BLaER1 treated with 17β-estradiol and CSF1 and Interleukin-3, amounts not matched to agents 10 nM and 100 nM (cell line): ENCODE results near the gene PLD1.
A peak's percentile ranks its signal among the peaks of the same experiment; 100 is the strongest.
"Not testable (repeated sequence)": the region's sequence is repeated elsewhere in the genome, so short reads cannot be mapped to it uniquely, and the experiment has no call there.

ENCODE experiments used
- H3K27ac ChIP-seq, 11 experiments: shearing (Covaris generic); formaldehyde crosslinking; 2 replicates each; pipeline ENCODE4 v1.8.1; 2022
- H3K27me3 ChIP-seq, 11 experiments: shearing (Covaris generic); formaldehyde crosslinking; 2 replicates each; pipeline ENCODE4 v1.8.1; 2022
- H3K36me3 ChIP-seq, 11 experiments: shearing (Covaris generic); formaldehyde crosslinking; 2 replicates each; pipeline ENCODE4 v1.8.1; 2022
- H3K4me1 ChIP-seq, 10 experiments: shearing (Covaris generic); formaldehyde crosslinking; 2 replicates each; pipeline ENCODE4 v1.8.1; 2022
- H3K4me2 ChIP-seq, 11 experiments: shearing (Covaris generic); formaldehyde crosslinking; 2 replicates each; pipeline ENCODE4 v1.8.1; 2022
- H3K4me3 ChIP-seq, 10 experiments: shearing (Covaris generic); formaldehyde crosslinking; 2 replicates each; pipeline ENCODE4 v1.8.1; 2022
- H3K9ac ChIP-seq, 11 experiments: shearing (Covaris generic); formaldehyde crosslinking; 2 replicates each; pipeline ENCODE4 v1.8.1; 2022
- H3K9me3 ChIP-seq, 11 experiments: shearing (Covaris generic); formaldehyde crosslinking; replicated peaks in 1 of 11; 2 replicates each; pipeline ENCODE4 v1.8.1; 2022
- H4K20me1 ChIP-seq, 11 experiments: shearing (Covaris generic); formaldehyde crosslinking; 2 replicates each; pipeline ENCODE4 v1.8.1; 2022
- Cebpa-rat ChIP-seq, 11 experiments: shearing (Covaris generic); IDR thresholded peaks; 2 replicates each; pipeline ENCODE4 v1.8.1; 2022

The PLD1 gene

DNA sequence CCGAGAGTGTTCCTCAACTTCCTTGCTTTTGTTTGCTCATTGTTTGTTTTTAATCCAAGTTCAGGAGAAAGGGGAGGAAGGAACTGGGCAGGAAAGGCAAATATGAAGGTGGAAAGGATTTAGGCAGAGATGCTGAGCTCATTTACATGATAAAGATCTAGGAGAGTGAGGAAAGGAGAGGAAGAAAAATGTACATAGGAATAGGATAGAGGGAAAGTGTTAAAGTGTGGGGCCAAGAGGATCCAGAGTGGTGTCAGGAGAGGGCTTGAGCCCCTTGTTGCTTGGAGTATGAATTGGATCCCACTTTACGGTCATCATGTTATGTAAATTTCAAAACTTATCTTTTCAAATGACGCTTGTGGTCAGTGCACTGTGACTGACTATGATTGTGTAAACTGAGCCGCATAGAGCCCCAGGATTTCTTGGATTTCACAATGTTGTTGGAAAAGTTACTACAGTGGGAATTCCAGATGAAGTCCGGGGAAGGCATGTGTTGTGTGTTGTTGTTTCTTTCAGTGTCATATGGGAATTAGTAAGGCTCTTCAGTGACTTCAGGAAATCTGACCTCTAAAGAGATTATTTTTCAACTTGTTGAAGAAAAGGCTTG lies 15.0 kb upstream of the PLD1 start:
- no peaks in the 10 kb centered on the region for H3K27me3 ChIP-seq
- no peak overlapping the region for H3K9ac ChIP-seq
- peaks cover 13 to 26% (median 17%) of the 10 kb centered on the region in 10 experiments for H3K4me1 ChIP-seq
- H3K4me2 ChIP-seq = no peak overlapping the region
- H3K9me3 ChIP-seq = no peaks in the 10 kb centered on the region
- no peak overlapping the region for H3K4me3 ChIP-seq
- no peaks in the 10 kb centered on the region for H3K36me3 ChIP-seq
- no peak overlapping the region for H3K27ac ChIP-seq
- no peaks in the 10 kb centered on the region for H4K20me1 ChIP-seq
- no peak for TF ChIP-seq Cebpa-rat (IDR thresholded peaks at IDR 0.05)

DNA sequence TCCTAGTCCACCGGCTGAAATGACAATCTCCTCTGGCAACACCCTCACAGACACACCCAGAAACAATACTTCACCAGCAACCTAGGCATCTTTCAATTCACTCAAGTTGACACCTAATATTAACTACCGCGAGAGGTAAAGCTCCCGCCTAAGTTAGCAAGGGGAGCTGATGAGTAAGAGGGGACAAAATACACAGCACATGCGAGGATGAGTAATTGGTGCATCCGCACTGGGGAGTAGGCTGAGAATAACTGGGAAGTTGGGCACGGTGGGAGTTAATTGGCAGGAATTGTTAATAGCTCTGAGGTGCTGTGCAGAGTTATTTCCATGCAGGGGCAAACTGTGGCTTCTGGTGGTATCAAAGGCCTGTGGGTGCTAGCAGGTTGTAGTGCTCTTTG lies 14.5 kb upstream of the PLD1 start:
- Histone ChIP-seq H3K27ac (no peak overlapping the region), H3K9ac (no peak overlapping the region), H3K4me2 (no peak overlapping the region)

DNA sequence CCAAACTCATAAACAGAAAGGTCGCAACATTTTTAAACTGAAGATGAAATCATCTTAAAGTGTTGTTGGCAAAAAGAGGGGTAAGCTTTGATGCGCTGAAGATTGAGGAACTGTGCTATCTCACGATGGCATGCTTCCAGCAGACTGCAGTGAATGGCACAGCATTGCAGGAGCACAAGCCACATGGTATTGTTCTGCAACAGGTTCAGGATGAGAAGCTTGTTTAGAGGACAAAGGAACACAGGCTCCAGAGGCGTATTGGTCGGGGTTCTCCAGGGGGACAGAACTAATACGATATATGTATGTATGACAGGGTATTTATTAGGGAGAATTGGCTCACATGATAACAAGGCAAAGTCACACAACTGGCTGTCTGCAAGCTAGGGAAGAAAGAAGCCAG lies 13.8 kb upstream of the PLD1 start:
- no peak for TF ChIP-seq Cebpa-rat (IDR thresholded peaks at IDR 0.05)
- Histone ChIP-seq H4K20me1 (no peaks in the 10 kb centered on the region), H3K9me3 (no peaks in the 10 kb centered on the region), H3K9ac (no peak overlapping the region), H3K27ac (no peak overlapping the region), H3K4me2 (no peak overlapping the region), H3K27me3 (no peaks in the 10 kb centered on the region), H3K4me3 (no peak overlapping the region), H3K4me1 (peaks cover 1 to 14% (median 5%) of the 10 kb centered on the region in 10 experiments; a peak in 17 of 20 replicates), H3K36me3 (no peaks in the 10 kb centered on the region)

More for the DNA sequence above, 14.5 kb upstream of the PLD1 start:
- no peak overlapping the region for H3K4me3 ChIP-seq
- no peaks in the 10 kb centered on the region for H4K20me1 ChIP-seq
- H3K9me3 ChIP-seq = no peaks in the 10 kb centered on the region
- H3K4me1 ChIP-seq = peaks cover 8 to 21% (median 12%) of the 10 kb centered on the region in 10 experiments
- H3K36me3 ChIP-seq = no peaks in the 10 kb centered on the region
- TF ChIP-seq Cebpa-rat (IDR thresholded peaks at IDR 0.05) = no peak
- no peaks in the 10 kb centered on the region for H3K27me3 ChIP-seq

DNA sequence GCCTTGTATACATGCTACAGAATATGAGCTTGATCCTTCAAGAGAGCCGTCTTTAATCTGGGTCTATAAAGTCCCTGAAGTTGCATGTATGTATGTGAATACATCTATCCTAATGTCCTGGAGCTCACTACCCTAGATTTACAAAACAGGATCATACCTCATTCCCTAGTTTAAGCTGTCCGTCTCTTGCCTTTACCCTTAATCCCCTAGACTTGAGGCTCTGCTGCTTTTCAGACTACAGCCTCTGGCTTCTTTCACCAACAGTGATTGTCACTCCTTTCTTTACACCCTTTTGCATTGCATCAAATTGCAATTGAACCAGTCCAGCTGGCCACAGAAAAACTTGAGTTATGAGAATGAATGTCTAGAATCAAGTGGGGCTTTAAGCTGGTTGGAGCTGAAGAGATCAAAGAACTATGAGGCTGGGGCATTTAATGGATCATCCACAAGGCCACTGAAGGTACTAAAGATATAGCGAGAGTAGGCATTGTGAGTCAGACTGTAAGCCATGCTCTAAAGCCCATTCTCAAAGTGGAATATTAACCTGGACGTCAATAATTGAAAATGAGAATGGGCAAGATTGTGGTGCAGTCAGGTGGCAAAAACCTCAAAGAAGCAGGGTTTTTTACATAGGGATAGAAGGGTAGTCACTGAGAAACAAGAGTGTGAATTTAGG lies 12.3 kb upstream of the PLD1 start:
- no peak overlapping the region for H3K27ac ChIP-seq
- peaks cover 0 to 4% (median 0%) of the 10 kb centered on the region in 10 experiments; a peak in 3 of 20 replicates for H3K4me1 ChIP-seq
- no peaks in the 10 kb centered on the region for H3K27me3 ChIP-seq
- H4K20me1 ChIP-seq = no peaks in the 10 kb centered on the region
- no peak overlapping the region for H3K9ac ChIP-seq
- TF ChIP-seq Cebpa-rat (IDR thresholded peaks at IDR 0.05) = no peak
- no peaks in the 10 kb centered on the region for H3K36me3 ChIP-seq
- no peak overlapping the region for H3K4me3 ChIP-seq
- H3K4me2 ChIP-seq = no peak overlapping the region
- H3K9me3 ChIP-seq = peaks cover 0 to 12% (median 6%) of the 10 kb centered on the region in 11 experiments; a peak in 13 of 22 replicates

DNA sequence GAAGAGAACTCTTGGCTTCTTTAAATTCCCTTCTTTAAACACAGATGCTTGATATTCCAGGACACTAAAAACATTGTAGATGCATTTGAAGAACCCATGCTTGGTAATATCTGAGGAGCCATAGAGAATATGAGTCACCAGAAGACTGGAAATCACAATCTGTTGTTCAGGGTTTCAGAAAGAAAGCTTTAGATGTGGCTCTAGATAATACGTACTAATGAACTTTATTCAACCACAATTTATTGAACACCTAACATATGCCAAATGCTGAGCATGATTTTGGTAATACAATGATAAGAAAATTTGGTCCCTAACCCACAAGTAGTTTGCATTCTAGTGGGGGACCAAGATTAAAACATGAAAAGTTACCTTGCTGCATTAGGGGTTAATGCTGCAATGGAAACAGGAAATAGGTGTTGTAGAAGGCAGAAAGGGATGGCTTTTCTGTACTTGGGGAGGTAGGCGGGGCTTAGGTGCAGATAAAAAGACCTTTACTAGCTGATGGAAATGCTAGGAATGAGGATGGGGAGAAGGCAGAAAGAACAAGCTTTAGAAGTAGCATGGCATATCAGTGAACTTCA lies 11.6 kb upstream of the PLD1 start:
- Histone ChIP-seq H3K27ac (no peak overlapping the region), H3K4me2 (no peak overlapping the region), H4K20me1 (no peaks in the 10 kb centered on the region), H3K9me3 (peaks cover 0 to 14% (median 7%) of the 10 kb centered on the region in 11 experiments; a peak in 13 of 22 replicates), H3K36me3 (no peaks in the 10 kb centered on the region), H3K27me3 (no peaks in the 10 kb centered on the region), H3K4me1 (peaks cover 0 to 4% (median 0%) of the 10 kb centered on the region in 10 experiments; a peak in 2 of 20 replicates), H3K9ac (no peak overlapping the region), H3K4me3 (no peak overlapping the region)
- no peak for TF ChIP-seq Cebpa-rat (IDR thresholded peaks at IDR 0.05)

DNA sequence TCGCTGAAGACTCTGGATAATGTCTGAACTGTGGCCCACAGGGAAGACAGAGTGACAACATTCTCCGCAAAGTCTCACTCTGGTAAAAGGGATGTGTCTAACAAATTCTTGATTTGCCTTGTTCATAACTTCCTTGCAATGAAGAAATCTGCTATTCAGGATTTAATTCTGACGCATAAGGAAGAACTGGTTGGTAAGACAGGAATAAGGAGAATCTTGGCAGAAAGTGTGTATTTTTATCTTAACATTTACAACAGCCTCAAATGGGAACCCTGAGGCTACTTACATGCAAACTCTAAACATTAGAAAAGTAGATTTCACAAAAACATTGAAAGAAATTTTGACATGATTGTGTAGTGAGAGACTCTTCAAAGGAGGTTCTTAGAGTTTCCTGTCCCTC lies 10.8 kb upstream of the PLD1 start:
- H3K4me1 ChIP-seq = peaks cover 0 to 4% (median 0%) of the 10 kb centered on the region in 10 experiments; a peak in 2 of 20 replicates
- no peaks in the 10 kb centered on the region for H3K27me3 ChIP-seq
- H3K4me2 ChIP-seq = no peak overlapping the region
- no peak for TF ChIP-seq Cebpa-rat (IDR thresholded peaks at IDR 0.05)
- peaks cover 1 to 14% (median 8%) of the 10 kb centered on the region in 11 experiments; a peak in 15 of 22 replicates for H3K9me3 ChIP-seq
- H4K20me1 ChIP-seq = no peaks in the 10 kb centered on the region
- no peaks in the 10 kb centered on the region for H3K36me3 ChIP-seq
- no peak overlapping the region for H3K27ac ChIP-seq
- H3K4me3 ChIP-seq = no peak overlapping the region
- H3K9ac ChIP-seq = no peak overlapping the region

DNA sequence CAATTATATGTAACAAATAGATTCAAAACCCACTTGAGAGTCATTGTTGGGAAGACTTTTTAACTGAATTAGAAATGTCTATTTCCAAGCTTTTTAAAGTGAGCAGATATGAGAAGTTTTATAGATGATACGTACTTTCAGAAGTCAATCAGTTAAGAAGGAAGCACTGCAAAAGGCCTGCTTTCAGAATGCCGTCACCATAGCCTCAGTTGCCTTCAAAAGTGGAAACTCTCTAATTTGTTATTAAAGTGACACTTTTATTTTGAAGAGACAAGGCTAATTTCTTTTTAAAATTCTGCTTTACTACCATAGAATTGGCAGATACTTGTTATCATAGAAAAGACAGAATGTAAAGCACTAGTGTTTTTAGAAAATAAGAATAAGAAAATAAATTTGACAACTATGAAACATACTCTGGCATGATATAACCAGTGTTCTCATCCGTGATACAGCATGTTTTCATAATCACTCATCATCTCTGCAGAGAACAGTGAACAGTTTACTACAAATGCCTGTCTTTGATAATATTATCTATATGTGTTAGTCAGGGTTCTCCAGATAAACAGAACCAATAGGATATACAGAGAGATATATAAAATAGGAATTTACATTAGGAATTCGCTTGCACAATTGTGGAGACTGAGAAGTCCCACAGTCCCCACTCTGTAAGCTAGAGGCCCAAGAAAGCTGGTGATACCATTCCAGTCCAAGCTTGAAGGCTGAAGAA lies 7.0 kb upstream of the PLD1 start:
- H4K20me1 ChIP-seq = no peaks in the 10 kb centered on the region
- peaks cover 14 to 20% (median 17%) of the 10 kb centered on the region in 10 experiments for H3K4me1 ChIP-seq
- no peaks in the 10 kb centered on the region for H3K36me3 ChIP-seq
- no peaks in the 10 kb centered on the region for H3K27me3 ChIP-seq
- no peak for TF ChIP-seq Cebpa-rat (IDR thresholded peaks at IDR 0.05)
- H3K9ac ChIP-seq = no peak overlapping the region
- no peak overlapping the region for H3K27ac ChIP-seq
- peaks cover 7 to 23% (median 16%) of the 10 kb centered on the region in 11 experiments; a peak in 18 of 22 replicates for H3K9me3 ChIP-seq
- no peak overlapping the region for H3K4me2 ChIP-seq
- H3K4me3 ChIP-seq = no peak overlapping the region

DNA sequence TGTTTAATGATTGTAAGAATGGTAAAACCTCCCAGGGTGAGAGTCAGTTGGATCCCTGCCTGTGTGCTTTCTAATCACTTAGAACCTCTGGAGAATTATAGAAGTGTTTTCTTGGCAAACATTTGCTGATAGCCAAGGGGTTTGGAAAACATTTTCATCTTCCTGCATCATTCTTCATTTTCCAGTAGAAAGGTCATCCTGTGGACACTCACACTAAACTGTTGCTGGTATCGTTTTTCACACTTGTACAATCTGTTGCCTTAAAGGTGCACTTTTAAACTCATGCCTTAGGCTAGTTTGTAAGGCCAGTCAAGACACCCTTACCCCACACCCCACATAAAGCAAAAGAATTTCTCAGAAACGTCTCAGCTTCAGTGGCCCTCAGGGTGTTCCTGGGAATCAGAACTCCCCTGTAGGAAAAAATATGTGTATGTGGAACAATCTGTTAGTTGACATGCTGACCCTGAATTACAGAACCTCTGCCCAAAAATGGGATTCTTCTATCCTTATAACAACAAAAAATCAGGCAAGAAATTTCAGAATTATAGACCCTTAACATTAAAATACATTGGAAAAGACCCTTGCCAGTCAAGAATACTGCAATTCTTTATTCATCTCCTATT lies 5.8 kb upstream of the PLD1 start:
- Histone ChIP-seq H3K4me2 (no peak overlapping the region), H3K4me1 (peaks cover 22 to 31% (median 28%) of the 10 kb centered on the region in 10 experiments), H3K27me3 (peaks cover 0 to 3% (median 0%) of the 10 kb centered on the region in 11 experiments; a peak in 2 of 22 replicates), H3K9me3 (peaks cover 7 to 23% (median 16%) of the 10 kb centered on the region in 11 experiments; a peak in 18 of 22 replicates), H3K36me3 (no peaks in the 10 kb centered on the region), H3K4me3 (no peak overlapping the region), H3K9ac (no peak overlapping the region), H4K20me1 (no peaks in the 10 kb centered on the region), H3K27ac (no peak overlapping the region)
- TF ChIP-seq Cebpa-rat (IDR thresholded peaks at IDR 0.05) = no peak

DNA sequence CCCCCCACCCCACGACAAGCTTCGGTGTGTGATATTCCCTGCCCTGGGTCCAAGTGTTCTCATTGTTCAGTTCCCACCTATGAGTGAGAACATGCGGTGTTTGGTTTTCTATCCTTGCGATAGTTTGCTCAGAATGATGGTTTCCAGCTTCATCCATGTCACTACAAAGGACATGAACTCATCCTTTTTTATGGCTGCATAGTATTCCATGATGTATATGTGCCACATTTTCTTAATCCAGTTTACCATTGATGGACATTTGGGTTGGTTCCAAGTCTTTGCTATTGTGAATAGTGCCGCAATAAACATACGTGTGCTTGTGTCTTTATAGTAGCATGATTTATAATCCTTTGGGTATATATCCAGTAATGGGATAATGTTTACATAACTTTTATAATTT lies 4.4 kb upstream of the PLD1 start:
- Histone ChIP-seq H3K4me1 (peaks cover 29 to 41% (median 35%) of the 10 kb centered on the region in 10 experiments), H3K9ac (0 out of 22 replicates have a peak overlapping the region, but pooled peaks of 1 of the 11 experiments have one; percentile 56)

More for the DNA sequence above, 4.4 kb upstream of the PLD1 start:
- H4K20me1 ChIP-seq, H3K36me3 ChIP-seq, H3K4me3 ChIP-seq: not testable (repeated sequence)
- Histone ChIP-seq H3K4me2 (peak overlapping the region in 3 of 11 experiments; percentile 59 to 87 (median 76); a peak in 4 of 22 replicates), H3K9me3 (peaks cover 7 to 23% (median 16%) of the 10 kb centered on the region in 11 experiments; a peak in 18 of 22 replicates), H3K27me3 (peaks cover 0 to 18% (median 9%) of the 10 kb centered on the region in 11 experiments; a peak in 10 of 22 replicates), H3K27ac (peak overlapping the region; percentile 46 to 84 (median 57); a peak in 17 of 22 replicates)
